Activated naive CD4-positive, alpha-beta T cell treated with Interleukin-2 at 50 U/mL for 16 hours (primary cell): ENCODE data around the gene ANO1.

Experiments used
- DNase-seq: peaks from one replicate; pipeline ENCODE4 v3.0.0-alpha.2; 2020

Gene ANO1

DNA sequence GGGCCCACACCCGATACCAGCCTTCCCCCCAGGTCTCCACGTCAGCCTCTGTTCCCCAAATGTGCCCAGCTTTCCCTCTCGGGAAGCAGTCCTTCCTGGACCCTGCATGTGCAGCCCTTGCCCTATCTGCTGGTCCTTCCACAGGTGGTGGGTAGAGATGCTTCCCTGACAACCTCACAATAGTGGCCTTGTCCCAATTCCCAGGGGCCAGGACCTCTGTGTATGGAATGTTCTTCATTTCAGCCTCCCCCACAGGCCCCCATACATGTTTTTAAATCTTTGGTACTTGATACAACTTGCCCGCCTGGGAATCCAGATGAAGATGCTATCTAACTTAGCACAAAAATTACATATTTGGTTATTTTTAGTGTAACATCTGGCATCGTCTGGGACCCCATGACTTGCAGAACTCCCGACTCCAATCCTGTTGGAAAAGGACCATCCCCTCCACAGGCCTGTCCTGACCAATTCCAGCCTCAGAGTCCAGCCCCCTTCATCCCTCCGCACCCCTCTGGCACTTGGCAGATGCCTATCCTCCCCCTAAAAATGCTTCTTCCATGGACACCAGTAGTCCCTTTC lies 39.5 kb downstream of the ANO1 start:
- no peak for DNase-seq

DNA sequence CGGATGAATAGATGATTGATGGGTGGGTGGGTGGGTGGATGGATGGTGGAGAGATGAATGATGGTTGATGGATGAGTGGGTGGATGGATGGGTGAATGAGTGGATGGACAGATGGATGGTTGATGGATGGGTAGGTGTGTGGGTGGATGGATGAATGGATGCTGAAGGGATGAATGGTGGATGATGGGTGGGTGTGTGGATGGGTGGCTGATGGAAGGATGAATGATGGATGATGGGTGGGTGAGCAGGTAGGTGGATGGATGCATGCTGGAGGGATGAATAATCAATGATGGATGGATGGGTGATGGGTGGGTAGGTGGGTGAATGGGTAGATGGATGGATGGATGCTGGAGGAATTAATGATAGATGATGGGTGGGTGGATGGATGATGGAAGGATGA lies 40.5 kb downstream of the ANO1 start:
- no peak for DNase-seq

DNA sequence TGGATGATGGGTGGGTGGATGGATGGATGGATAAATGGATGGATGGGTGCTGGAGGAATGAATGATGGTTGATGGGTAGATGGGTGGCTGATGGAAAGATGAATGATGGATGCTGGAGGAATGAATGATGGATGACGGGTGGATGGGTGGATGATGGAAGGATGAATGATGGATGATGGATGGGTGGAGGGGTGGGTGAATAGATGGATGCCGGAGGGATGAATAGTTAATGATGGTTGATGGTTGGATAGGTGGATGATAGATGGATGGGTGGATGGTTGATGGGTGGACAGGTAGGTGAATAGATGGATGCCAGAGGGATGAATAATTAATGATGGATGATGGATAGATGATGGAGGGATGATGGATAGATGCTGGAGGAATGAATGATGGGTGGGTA lies 41.4 kb downstream of the ANO1 start:
- no peak for DNase-seq

DNA sequence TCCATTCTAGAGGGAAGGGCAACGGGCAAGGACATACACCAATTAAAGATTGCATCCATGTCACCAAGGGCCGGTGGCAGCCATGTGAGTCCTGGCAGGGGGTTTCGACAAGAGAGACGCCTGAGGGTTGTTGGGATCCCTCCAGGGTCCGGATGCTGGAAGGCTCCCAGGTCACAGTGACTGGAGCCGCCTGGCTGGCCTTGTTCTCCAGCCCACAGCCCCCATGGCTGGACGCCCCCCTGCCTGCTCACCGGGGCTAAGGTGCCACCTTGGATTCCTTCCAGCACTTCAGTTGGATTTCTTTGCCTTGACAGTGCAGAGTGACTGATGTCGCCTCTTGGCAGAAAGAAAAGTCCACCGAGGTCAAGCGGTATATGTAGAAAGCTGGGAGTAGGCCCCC lies 42.6 kb downstream of the ANO1 start:
- DNase-seq: no peak

DNA sequence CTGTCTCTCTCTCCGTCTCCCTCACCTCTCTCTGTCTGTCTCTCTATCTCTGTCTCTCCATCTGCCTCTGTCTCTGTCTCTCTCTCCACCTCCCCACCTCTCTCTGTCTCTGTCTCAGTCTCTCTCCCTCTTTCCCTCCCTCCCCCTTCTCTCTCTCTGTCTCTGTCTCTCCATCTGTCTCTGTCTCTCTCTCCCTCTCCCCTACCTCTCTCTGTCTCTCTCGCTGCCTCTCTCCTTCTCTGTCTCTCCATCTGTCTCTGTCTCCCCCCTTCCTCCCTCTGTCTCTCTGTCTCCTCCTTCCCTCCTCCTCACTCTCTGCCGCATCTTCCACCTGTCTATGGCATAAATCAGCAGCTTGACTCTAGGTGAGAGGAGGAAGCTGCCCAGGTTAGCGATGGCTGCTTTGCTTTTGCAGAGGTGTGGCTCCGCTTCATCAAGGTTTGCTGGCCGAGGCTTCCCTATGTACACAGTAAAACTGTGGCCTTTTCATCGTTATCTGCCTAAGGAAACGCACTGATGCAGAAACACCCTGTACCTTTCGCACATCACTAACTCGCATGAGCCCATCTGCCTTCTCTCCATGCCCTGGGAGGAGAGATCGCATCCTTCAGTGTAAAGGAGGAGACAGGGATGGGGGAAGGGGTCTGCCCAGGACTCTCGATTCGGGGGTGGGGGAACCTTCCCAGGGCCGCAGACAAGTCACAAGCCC lies 44.5 kb downstream of the ANO1 start:
- no peak for DNase-seq

DNA sequence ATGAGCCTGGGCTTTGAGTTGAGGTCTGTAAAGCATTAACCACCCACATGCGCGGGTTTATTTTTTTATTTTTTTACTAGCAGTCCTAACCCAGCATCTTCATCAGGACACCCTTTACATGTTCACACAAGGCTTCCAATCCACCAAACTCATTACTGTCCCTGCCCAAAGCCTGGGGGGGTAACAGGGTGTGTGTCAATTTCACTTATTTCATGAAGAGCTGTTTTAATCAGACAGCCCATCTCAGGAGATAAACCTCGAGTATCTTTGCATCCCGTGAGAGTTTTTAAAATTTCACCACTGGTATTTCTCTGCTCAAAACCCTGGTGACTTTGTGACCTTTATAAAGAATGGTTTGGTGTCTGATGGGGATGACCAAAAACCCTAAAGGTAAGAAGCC lies 45.6 kb downstream of the ANO1 start:
- no peak for DNase-seq

DNA sequence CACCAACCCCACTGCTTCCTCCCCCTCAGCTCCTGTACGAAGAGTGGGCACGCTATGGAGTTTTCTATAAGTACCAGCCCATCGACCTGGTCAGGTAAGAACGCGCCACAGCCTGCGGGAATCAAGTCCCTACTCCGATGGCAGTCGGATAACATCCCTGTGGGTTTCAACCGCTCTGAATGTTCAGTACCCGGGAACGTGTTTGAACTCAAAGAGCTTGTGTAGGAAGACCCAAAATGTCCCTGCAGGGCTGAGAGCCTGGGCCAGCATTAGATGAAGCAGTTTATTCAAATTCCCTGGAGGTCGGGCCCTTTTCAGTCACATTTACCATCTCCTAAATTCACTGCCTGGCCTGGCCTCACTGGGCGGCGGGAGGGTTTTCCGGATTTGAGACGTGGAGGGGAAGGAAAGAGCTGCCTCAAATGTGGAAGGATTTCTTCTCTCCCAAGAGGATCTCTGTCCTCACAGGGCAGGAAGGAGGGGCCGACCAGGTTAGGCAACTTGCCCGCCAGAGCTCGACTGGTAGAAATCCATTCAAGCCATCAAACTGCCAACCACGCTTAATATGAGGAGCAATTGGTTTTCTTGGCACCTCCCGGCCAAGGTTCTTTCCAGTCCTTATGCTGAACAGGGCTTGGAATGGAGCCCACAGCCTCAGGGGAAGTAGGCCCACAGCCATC lies 46.3 kb downstream of the ANO1 start:
- no peak for DNase-seq

DNA sequence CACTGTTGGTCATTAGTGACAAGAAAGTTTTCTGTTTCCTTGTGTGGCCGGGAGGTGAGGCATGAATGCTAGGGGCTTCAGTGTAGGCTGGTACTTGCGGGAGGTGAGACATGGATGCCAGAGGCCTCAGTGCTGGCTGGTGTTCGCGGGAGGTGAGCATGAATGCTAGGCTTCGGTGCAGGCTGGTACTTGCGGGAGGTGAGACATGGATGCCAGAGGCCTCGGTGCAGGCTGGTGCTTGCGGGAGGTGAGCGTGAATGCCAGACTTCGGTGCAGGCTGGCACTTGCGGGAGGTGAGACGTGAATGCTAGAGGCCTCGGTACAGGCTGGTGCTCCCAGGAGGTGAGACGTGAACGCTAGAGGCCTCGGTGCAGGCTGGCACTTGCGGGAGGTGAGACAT lies 48.4 kb downstream of the ANO1 start:
- no peak for DNase-seq

DNA sequence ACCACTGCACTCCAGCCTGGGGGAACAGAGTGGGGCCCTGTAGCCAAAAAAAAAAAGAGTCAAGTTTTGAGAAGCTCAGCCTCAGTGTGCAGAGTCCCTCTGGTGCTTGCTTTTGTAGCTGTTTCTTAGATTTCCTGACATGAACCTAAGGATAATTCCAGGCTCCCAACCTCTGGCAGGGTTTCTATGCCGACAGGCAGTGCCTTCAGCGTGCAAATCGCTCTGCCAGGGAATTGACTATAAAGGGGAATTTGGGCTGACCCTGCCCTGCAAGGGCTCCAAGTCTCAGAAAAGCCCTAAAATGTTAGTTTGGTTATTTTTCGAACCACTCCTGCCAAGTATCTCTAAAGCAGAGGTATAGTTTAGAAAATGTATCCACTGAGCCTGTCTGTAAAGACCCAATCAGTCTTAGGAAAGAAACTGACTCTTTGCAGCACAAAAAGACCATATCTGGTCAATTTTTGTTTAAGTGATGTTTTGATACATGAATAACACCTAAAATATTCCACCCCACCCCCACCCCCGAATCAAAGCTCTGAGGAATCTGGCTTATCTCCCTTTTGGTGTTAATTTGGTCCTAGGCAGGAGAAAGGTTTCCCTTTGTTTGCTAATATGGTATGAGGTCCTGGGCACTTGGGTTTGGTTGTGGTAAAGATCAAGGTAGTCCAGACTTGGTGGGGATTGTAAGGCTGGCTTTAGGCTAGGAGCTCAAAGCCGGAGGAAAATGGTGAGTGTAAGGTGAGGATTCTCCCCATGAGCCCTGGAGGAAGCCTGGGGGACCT lies 49.7 kb downstream of the ANO1 start:
- no peak for DNase-seq

DNA sequence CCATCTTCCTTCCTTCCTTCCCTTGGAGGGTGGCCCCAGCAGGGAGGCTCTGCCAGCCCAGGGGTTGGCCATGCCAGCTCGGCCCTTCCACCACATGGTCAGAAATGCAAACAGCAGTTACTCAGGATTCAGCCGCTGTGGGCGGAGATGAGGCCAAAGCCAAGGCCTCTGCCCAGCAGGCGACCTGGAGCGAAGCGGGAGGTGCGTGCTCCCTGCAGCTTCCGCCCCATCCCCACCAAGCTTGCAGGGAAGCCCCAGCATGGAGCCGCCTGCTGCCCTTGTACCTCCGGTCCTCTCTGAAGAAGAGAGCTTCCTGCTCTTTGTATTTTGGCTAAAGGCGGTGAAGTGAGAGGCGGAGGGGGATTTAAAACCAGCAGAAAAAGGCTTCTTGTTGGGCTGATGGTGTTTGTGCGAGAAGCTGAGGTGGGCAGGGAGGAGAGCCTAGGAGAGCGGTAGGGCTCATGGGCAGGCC lies 50.4 kb downstream of the ANO1 start:
- DNase-seq: no peak

DNA sequence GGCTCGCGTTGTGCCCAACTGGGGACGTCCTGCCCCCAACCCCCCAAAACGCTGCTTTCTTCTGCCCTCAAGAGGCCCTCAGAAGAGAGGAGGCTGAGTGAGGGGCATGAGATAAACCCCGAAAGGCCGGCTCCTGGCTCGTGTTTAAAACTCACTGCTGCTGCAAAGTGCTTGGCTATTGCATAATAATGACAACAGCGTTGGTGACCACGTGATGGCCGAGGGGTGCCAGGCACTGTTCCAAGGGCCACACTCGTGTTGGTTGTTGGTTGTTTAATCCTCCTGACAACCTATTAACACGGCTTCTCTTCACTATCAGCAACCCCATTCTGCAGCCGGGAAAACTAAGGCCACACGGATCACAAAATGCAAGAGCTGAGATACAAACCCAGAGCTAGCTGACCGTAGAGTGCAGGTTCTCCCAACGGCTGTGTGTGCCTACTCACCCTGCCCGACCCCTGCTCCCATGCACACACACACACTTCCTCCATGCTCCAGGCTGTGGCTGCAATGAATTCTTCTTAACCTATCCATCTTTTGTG lies 51.0 kb downstream of the ANO1 start:
- no peak for DNase-seq

DNA sequence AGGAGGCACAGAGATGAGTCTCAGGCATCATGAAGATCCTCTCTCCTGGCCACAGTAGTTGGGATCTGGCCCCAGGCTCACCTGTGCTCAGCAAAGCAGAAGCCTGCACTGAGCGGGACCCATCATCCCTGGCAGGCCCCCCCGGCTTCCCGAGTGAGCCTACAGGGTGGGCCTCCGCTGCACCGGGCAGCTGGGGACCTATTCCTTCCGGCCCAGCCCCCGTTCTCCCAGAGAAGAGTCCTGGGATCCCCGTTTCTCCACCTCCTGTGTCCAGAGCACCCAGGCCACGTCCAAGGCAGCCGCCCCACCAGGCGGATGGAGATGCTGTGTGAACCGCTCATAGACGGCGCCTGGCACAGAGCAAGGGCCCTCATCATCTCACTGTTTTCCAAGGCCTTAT lies 52.5 kb downstream of the ANO1 start:
- no peak for DNase-seq

DNA sequence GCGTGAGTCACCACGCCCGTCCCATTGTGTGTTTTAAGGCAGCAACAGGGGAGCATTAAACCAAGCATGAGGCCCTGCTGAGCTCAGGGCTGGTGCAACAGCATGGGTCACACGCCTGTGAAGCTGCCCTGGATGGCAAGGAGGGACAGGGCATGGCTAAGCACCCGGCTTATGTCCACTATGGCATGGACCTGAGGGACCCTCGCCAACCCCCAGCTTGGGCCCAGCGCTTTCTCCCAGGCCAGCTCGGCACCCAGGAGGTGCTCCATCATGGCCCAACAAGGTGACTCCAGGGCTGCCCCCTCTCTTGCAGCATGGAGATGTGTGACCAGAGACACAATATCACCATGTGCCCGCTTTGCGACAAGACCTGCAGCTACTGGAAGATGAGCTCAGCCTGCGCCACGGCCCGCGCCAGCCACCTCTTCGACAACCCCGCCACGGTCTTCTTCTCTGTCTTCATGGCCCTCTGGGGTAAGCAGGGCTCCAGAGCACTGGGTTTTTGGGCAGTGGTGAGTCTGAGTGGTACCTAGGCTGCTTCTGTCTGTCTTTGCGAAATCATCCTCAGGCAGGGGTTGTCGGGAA lies 53.6 kb downstream of the ANO1 start:
- no peak for DNase-seq

DNA sequence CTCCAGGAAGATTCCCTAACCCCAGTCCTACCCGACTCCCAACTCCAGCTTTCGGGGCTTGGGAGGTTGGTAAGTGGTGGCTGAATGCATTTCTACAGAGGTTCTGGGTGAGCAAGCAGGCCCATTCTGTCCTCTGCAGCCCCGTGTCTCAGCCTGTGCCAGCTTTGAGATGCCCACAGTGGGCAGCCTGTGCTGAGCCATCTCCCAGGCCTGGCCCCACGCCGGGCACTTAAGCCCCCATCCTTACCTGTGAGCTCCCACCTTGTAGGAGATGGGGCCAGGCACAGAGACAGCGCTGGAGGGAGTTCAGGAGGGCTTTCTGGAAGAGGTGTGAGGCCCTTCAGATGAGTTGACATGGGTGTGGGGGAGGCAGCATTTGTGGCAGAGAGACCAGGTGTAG lies 54.5 kb downstream of the ANO1 start:
- no peak for DNase-seq

DNA sequence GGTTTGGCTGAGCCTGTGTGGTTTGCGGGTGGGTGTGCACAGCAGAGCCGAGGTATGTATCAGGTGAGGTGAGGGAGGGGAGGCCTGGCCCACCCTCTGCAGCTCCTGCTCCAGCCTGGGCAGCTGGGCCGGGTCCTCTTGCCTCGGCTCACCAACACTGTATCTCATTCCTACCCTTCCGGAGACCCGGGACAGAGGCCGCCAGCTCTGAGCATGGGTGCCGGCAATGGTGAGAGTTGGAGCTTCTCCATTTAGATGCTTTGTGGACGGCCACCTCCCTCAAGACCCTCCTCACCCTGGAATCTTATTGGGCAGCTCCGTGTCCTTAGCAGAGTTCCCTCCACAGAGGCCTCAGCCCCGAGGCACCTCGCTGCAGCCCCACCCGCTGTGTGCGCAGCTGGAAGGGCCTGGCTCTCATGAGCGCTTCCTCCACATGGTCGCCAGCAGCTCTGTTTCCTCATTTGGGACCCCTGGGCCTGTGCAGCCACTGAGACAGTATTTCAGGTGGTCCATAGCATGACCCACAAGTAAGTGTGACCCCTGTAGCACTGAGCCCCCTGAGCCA lies 55.7 kb downstream of the ANO1 start:
- no peak for DNase-seq

DNA sequence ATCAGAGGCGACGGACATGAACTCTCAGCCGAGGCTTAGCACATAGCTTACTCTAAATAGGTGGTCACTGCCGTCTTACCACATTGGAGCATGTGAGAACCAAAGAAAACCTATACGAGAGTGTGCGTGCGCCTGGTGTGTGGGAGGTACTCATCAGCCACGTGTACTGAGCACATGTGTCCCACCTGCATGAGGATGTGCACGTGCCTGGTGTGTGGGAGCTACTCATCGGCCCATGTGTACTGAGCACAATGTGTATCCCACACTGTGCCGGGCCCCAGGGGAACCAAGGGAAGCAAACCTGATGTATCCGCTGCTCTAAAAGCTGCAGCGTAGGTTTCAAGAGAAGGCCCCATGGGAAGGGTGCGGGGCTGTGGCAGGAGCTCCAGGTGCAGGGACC lies 56.4 kb downstream of the ANO1 start:
- DNase-seq: no peak

DNA sequence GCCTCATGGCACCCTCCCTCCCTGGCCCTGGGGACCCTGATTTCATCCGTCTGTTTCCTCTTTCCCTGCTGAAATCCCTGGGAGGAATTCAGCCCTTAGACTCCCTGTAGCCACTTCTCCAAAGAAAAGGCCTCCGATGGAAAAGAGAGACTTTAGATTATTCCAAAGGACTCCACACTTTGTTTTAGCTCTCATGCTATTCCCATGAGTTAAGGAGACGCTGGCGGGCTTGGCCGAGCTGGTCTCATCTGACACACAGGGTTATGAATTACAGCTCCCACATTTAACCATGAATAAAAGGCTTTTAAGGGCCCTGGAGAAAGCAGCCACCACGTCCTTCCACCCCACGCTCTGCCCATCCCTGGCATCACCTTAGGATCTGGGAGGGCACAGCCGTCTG lies 57.0 kb downstream of the ANO1 start:
- DNase-seq: no peak

DNA sequence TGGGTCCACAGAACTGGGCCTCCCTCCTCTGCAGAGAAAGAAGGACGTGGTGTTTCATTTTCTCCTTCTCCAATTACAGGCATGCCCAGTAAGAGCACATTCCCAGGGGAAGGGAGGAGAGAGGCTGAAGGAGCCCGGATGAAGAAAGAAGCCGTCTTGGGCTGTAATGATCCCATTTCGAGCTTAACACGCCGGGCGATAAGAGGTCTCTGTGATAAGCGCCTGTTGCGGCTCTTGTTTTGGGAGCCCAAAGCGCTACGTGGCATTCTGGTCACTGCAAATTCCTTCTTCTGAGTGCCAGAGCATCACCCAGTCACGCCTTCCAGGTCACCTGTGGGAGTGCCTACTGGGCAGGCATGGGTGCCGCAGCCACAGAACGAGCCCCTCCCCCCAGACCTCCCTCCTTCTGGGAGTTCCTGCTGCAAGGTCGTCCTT lies 57.5 kb downstream of the ANO1 start:
- no peak for DNase-seq

DNA sequence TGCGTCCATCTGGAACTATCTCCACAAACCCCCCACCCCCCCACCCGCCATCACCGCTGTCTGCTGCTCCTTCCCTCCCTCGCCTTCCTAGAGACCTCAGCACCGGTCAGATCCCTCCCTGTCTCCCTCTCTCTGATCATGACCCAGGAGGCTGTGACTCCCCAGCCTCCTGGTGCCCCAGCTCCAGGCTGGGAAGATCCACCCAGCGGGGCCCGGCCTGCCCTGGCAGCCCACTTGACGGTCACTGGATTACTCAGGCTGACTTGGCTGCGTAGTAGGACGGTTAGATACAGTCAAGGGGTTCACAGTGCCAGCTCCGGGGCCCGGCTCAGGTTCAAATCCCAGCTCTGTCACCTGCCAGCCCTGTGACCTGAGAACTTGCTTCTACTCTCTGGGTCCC lies 59.3 kb downstream of the ANO1 start:
- DNase-seq: no peak

DNA sequence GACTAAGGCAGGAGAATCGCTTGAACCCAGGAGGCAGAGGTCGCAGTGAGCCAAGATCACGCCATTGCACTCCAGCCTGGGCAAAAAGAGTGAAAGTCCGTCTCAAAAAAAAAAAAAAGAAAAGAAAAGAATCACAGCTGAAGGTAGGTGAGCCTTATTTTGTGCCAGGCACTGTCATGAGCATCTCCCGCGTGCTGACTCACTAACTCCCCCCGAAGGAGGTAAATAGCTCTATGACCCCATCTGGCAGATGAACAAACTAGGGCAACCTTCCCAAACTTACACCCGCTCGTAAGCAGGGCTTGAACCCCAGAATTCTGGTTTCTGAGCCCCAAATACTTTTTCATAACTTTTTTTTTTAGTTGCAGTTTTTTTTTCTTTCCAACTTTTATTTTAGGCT lies 60.3 kb downstream of the ANO1 start:
- DNase-seq: no peak

DNA sequence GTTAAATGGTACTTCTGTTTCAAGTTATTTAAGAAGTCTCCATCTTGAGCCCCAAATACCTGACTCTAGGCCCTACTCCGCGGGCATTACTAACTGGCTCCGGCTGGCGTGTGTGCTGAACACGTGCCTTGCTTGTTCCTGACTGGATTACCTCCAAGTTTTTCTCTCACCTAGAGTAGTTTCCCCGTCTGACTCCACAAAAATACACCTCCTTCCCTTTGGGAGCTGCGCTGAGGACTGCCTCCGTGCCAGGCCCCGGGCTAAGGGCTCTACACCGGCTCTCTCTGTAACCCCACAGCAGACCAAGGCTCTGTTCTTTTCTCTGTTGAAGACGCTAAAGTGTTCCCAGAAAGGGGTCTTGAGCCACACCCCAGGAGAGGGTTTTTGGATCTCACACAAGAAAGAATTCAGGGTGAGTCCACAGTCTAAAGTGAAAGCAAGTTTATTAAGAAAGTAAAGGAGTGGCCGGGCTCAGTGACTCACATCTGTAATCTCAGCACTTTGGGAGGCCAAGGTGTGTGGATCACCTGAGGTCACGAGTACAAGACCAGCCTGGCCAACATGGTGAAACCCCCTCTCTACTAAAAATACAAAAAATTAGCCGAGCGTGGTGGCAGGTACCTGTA lies 61.8 kb downstream of the ANO1 start:
- no peak for DNase-seq
